ENCODE results near the gene LGI2. TPM values are rescaled to one million over a fixed set of nuclear protein-coding genes. Genes with fewer than 3 reads are reported as not detected.

Gene LGI2
- total and polyA plus RNA-seq, 2 of the 8 experiments (the other 6 are each of a cell fraction or from before 2014, with no cell fraction given), result 2.3 to 4.0 TPM

- TF ChIP-seq, protein P1, sequence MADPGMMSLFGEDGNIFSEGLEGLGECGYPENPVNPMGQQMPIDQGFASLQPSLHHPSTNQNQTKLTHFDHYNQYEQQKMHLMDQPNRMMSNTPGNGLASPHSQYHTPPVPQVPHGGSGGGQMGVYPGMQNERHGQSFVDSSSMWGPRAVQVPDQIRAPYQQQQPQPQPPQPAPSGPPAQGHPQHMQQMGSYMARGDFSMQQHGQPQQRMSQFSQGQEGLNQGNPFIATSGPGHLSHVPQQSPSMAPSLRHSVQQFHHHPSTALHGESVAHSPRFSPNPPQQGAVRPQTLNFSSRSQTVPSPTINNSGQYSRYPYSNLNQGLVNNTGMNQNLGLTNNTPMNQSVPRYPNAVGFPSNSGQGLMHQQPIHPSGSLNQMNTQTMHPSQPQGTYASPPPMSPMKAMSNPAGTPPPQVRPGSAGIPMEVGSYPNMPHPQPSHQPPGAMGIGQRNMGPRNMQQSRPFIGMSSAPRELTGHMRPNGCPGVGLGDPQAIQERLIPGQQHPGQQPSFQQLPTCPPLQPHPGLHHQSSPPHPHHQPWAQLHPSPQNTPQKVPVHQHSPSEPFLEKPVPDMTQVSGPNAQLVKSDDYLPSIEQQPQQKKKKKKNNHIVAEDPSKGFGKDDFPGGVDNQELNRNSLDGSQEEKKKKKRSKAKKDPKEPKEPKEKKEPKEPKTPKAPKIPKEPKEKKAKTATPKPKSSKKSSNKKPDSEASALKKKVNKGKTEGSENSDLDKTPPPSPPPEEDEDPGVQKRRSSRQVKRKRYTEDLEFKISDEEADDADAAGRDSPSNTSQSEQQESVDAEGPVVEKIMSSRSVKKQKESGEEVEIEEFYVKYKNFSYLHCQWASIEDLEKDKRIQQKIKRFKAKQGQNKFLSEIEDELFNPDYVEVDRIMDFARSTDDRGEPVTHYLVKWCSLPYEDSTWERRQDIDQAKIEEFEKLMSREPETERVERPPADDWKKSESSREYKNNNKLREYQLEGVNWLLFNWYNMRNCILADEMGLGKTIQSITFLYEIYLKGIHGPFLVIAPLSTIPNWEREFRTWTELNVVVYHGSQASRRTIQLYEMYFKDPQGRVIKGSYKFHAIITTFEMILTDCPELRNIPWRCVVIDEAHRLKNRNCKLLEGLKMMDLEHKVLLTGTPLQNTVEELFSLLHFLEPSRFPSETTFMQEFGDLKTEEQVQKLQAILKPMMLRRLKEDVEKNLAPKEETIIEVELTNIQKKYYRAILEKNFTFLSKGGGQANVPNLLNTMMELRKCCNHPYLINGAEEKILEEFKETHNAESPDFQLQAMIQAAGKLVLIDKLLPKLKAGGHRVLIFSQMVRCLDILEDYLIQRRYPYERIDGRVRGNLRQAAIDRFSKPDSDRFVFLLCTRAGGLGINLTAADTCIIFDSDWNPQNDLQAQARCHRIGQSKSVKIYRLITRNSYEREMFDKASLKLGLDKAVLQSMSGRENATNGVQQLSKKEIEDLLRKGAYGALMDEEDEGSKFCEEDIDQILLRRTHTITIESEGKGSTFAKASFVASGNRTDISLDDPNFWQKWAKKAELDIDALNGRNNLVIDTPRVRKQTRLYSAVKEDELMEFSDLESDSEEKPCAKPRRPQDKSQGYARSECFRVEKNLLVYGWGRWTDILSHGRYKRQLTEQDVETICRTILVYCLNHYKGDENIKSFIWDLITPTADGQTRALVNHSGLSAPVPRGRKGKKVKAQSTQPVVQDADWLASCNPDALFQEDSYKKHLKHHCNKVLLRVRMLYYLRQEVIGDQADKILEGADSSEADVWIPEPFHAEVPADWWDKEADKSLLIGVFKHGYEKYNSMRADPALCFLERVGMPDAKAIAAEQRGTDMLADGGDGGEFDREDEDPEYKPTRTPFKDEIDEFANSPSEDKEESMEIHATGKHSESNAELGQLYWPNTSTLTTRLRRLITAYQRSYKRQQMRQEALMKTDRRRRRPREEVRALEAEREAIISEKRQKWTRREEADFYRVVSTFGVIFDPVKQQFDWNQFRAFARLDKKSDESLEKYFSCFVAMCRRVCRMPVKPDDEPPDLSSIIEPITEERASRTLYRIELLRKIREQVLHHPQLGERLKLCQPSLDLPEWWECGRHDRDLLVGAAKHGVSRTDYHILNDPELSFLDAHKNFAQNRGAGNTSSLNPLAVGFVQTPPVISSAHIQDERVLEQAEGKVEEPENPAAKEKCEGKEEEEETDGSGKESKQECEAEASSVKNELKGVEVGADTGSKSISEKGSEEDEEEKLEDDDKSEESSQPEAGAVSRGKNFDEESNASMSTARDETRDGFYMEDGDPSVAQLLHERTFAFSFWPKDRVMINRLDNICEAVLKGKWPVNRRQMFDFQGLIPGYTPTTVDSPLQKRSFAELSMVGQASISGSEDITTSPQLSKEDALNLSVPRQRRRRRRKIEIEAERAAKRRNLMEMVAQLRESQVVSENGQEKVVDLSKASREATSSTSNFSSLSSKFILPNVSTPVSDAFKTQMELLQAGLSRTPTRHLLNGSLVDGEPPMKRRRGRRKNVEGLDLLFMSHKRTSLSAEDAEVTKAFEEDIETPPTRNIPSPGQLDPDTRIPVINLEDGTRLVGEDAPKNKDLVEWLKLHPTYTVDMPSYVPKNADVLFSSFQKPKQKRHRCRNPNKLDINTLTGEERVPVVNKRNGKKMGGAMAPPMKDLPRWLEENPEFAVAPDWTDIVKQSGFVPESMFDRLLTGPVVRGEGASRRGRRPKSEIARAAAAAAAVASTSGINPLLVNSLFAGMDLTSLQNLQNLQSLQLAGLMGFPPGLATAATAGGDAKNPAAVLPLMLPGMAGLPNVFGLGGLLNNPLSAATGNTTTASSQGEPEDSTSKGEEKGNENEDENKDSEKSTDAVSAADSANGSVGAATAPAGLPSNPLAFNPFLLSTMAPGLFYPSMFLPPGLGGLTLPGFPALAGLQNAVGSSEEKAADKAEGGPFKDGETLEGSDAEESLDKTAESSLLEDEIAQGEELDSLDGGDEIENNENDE (IDR thresholded peaks at IDR 0.05; ENCODE audit: insufficient replicate concordance, low read length), result no peak
- TF ChIP-seq, protein P2, sequence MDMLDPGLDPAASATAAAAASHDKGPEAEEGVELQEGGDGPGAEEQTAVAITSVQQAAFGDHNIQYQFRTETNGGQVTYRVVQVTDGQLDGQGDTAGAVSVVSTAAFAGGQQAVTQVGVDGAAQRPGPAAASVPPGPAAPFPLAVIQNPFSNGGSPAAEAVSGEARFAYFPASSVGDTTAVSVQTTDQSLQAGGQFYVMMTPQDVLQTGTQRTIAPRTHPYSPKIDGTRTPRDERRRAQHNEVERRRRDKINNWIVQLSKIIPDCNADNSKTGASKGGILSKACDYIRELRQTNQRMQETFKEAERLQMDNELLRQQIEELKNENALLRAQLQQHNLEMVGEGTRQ (IDR thresholded peaks at IDR 0.05; ENCODE audit: low read length), result no peak
These were observed 28.1 kb downstream of the LGI2 start (continued) for GRCh38 chr4:25002681-25003080.

Measured in H1 (cell line).